Measurements from ENCODE around the gene LINC01488. TPM values are rescaled to one million over a fixed set of nuclear protein-coding genes. Genes with fewer than 3 reads are reported as not detected.
A peak's percentile ranks its signal among the peaks of the same experiment; 100 is the strongest.

Gene LINC01488
- total and polyA plus RNA-seq, 4 donors = not detected

DNA sequence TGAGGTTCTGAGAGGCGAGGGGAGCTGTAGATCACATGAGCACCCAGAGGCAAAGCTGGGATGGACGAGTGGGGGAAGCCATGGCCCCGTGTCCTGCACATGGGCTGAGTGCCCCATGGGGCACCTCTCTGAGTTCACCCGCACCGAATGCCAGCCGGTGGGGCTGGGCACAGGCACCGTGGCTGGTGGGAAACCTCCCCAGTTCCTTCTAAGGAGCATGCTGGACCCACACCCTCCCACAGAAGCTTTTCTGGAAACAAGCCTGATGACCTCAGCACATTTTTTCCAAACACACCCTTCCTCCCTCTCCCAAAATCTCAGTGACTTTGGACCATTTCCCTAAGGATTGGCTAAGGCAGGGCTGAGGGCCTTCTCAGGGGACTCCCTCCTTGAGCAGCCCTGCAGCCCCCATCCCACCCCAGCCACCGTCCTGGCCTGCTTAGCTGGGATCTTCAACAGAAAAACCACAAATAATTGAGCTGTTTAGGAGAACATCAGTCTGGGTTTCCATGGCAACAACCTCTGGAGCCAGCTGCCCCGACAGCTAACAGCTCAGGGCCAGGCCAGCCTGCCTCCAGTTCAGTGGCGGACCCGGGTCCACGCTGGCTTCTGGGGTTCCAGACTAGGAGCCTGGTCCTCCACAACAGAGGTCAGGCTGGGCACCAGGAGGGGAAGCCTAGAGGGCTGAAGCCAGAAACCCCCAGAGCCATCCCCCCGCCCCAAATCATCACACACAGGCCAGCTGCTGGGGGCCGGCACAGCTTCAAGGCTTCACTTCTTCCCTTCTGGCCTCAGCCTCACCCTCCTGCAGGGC lies 18.1 kb upstream of the LINC01488 start:
- Histone ChIP-seq H3K36me3 (ENCODE audit: control insufficient read depth, insufficient read depth, low read length) (no peaks in the 10 kb centered on the region), H3K27ac (ENCODE audit: low read depth, low read length) (peak overlapping the region; percentile 74), H3K4me1 (ENCODE audit: control insufficient read depth, insufficient read depth, low read length) (peaks cover 22% of the 10 kb centered on the region), H3K27me3 (ENCODE audit: control insufficient read depth, insufficient read depth, low read length) (no peaks in the 10 kb centered on the region), H3K4me3 (ENCODE audit: low read depth, low read length) (no peak overlapping the region), H3K9me3 (ENCODE audit: control insufficient read depth, insufficient read depth, low read length) (no peaks in the 10 kb centered on the region)
- 36% methylated on average over 14 of the region's 14 CpGs for WGBS (ENCODE audit: insufficient coverage)
- DNase-seq (ENCODE audit: low read depth in 4 of 6, low spot score in 6 of 6) = peak in 4 of 6 donors; percentile 48 to 89 (median 66)

- H3K36me3 ChIP-seq (ENCODE audit: control insufficient read depth, insufficient read depth, low read length) = no peaks in the 10 kb centered on the region
- peak overlapping the region; percentile 74 for H3K27ac ChIP-seq (ENCODE audit: low read depth, low read length)
- no peaks in the 10 kb centered on the region for H3K27me3 ChIP-seq (ENCODE audit: control insufficient read depth, insufficient read depth, low read length)
- H3K4me3 ChIP-seq (ENCODE audit: low read depth, low read length) = no peak overlapping the region
- H3K4me1 ChIP-seq (ENCODE audit: control insufficient read depth, insufficient read depth, low read length) = peaks cover 22% of the 10 kb centered on the region
- H3K9me3 ChIP-seq (ENCODE audit: control insufficient read depth, insufficient read depth, low read length) = no peaks in the 10 kb centered on the region
- 66% methylated on average over 12 of the region's 16 CpGs for WGBS (ENCODE audit: insufficient coverage)
- no peak for DNase-seq (ENCODE audit: low read depth in 4 of 6, low spot score in 6 of 6)
Measured at GRCh38 chr11:69463995-69464960, 17.2 kb upstream of the LINC01488 start.

GRCh38 chr11:69465236-69466000 lies 16.0 kb upstream of the LINC01488 start:
- peaks cover 22% of the 10 kb centered on the region for H3K4me1 ChIP-seq (ENCODE audit: control insufficient read depth, insufficient read depth, low read length)
- 86% methylated on average over 16 of the region's 17 CpGs for WGBS (ENCODE audit: insufficient coverage)
- no peaks in the 10 kb centered on the region for H3K36me3 ChIP-seq (ENCODE audit: control insufficient read depth, insufficient read depth, low read length)
- H3K27me3 ChIP-seq (ENCODE audit: control insufficient read depth, insufficient read depth, low read length) = no peaks in the 10 kb centered on the region
- DNase-seq (ENCODE audit: low read depth in 4 of 6, low spot score in 6 of 6) = no peak
- H3K4me3 ChIP-seq (ENCODE audit: low read depth, low read length) = no peak overlapping the region
- H3K9me3 ChIP-seq (ENCODE audit: control insufficient read depth, insufficient read depth, low read length) = no peaks in the 10 kb centered on the region
- H3K27ac ChIP-seq (ENCODE audit: low read depth, low read length) = no peak overlapping the region

- 80% methylated on average over 6 of the region's 6 CpGs for WGBS (ENCODE audit: insufficient coverage)
- Histone ChIP-seq H3K9me3 (ENCODE audit: control insufficient read depth, insufficient read depth, low read length) (no peaks in the 10 kb centered on the region), H3K27ac (ENCODE audit: low read depth, low read length) (no peak overlapping the region), H3K27me3 (ENCODE audit: control insufficient read depth, insufficient read depth, low read length) (no peaks in the 10 kb centered on the region), H3K4me1 (ENCODE audit: control insufficient read depth, insufficient read depth, low read length) (peaks cover 22% of the 10 kb centered on the region), H3K36me3 (ENCODE audit: control insufficient read depth, insufficient read depth, low read length) (no peaks in the 10 kb centered on the region), H3K4me3 (ENCODE audit: low read depth, low read length) (no peak overlapping the region)
- no peak for DNase-seq (ENCODE audit: low read depth in 4 of 6, low spot score in 6 of 6)
Measured at GRCh38 chr11:69466039-69466438, 15.4 kb upstream of the LINC01488 start.

DNA sequence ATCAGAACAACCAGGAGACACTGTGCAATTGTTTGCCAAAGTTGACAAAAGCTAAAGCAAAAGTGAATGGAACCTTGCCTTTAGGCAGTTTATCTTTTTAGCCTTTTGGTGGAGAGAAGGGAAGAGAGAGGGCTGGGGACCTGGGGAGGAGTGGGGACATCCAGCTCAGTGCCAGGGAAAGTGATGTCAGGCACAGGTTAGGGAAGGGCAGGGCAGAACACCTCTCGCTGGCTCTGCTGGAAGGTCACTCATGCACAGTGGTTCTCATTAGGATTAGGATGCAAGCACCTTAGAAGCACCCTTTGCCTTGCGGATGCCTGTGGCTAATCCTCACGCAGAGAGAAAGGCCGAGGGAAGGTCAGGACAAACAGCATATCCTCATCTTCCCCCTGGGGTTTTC lies 14.3 kb upstream of the LINC01488 start:
- 90% methylated on average over 2 of the region's 4 CpGs for WGBS (ENCODE audit: insufficient coverage)
- Histone ChIP-seq H3K27ac (ENCODE audit: low read depth, low read length) (no peak overlapping the region), H3K36me3 (ENCODE audit: control insufficient read depth, insufficient read depth, low read length) (no peaks in the 10 kb centered on the region), H3K27me3 (ENCODE audit: control insufficient read depth, insufficient read depth, low read length) (peaks cover 4% of the 10 kb centered on the region), H3K4me1 (ENCODE audit: control insufficient read depth, insufficient read depth, low read length) (peaks cover 32% of the 10 kb centered on the region), H3K9me3 (ENCODE audit: control insufficient read depth, insufficient read depth, low read length) (no peaks in the 10 kb centered on the region), H3K4me3 (ENCODE audit: low read depth, low read length) (no peak overlapping the region)
- DNase-seq (ENCODE audit: low read depth in 4 of 6, low spot score in 6 of 6) = no peak

GRCh38 chr11:69467646-69468045 lies 13.8 kb upstream of the LINC01488 start:
- DNase-seq (ENCODE audit: low read depth in 4 of 6, low spot score in 6 of 6) = no peak
- H3K4me3 ChIP-seq (ENCODE audit: low read depth, low read length) = no peak overlapping the region
- H3K27me3 ChIP-seq (ENCODE audit: control insufficient read depth, insufficient read depth, low read length) = peaks cover 5% of the 10 kb centered on the region
- peaks cover 34% of the 10 kb centered on the region for H3K4me1 ChIP-seq (ENCODE audit: control insufficient read depth, insufficient read depth, low read length)
- 90% methylated on average over 8 of the region's 9 CpGs for WGBS (ENCODE audit: insufficient coverage)
- H3K36me3 ChIP-seq (ENCODE audit: control insufficient read depth, insufficient read depth, low read length) = no peaks in the 10 kb centered on the region
- no peak overlapping the region for H3K27ac ChIP-seq (ENCODE audit: low read depth, low read length)
- no peaks in the 10 kb centered on the region for H3K9me3 ChIP-seq (ENCODE audit: control insufficient read depth, insufficient read depth, low read length)

DNA sequence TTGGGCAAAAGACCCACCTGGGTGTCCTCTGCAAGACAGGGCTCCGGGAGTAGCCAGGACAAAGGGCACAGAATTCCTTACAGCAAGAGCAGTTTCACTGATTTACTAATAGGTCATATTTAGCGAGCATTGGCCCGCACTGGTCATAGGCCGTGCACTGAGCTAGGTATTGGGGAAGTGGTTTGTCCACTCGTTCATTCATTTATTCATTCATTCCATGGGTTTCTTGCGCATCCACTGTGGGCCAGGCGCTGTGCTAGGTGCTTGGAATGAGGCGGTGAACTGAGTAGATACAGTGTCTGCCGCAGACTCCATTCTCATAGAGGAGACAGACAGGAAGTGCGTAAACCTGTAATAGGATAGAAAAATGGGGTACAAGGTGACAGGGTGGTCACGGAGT lies 13.2 kb upstream of the LINC01488 start:
- no peak overlapping the region for H3K27ac ChIP-seq (ENCODE audit: low read depth, low read length)
- H3K9me3 ChIP-seq (ENCODE audit: control insufficient read depth, insufficient read depth, low read length) = peaks cover 1% of the 10 kb centered on the region
- DNase-seq (ENCODE audit: low read depth in 4 of 6, low spot score in 6 of 6) = no peak
- H3K27me3 ChIP-seq (ENCODE audit: control insufficient read depth, insufficient read depth, low read length) = peaks cover 7% of the 10 kb centered on the region
- peaks cover 33% of the 10 kb centered on the region for H3K4me1 ChIP-seq (ENCODE audit: control insufficient read depth, insufficient read depth, low read length)
- no peak overlapping the region for H3K4me3 ChIP-seq (ENCODE audit: low read depth, low read length)
- H3K36me3 ChIP-seq (ENCODE audit: control insufficient read depth, insufficient read depth, low read length) = no peaks in the 10 kb centered on the region
- 100% methylated on average over 3 of the region's 11 CpGs for WGBS (ENCODE audit: insufficient coverage)

DNA sequence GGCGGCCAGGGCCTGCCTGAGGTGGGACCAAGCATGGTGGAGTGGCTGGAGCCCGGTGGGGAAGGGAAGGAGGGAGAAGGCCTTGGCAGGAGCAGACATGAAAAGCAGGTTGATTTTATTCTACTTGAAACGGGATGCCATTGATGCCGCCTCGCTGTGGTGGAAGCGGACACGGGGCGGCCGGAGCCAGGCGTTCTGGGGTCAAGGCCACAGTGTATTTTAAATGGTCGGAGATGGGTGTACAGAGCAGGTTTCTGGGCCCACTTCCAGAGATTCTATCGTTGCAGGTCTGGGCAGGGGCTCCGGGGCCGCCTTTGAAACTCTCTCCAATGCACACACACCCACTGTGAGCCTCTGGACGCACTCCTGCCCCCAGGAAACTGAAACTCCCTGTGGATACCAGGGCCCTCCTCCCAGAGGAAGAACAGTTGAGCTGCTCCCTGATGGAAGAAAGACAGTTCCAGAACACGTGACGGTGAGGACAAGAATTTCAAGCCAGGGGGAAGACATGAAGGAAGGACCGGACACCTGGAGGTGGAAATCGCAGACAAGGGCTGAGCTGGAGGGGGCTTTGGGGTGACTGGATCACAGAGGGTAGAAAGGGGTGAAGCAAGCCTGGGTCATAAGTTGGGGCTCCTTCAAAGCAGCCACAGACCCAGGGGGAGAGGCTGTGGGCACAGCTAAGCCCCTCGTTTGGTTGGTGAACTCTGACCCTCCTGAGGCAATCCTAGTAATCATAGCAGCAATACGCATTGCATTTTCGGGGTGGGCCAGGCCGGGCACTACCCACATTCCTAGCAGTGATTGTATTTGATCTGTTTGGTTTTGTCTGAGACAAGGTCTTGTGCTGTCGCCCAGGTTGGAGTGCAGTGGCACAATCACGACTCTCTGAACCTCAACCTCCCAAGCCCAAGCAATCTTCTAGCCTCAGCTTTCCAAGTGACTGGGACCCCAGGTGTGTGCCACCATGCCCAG lies 12.3 kb upstream of the LINC01488 start:
- no peak overlapping the region for H3K4me3 ChIP-seq (ENCODE audit: low read depth, low read length)
- WGBS (ENCODE audit: insufficient coverage) = 88% methylated on average over 21 of the region's 25 CpGs
- DNase-seq (ENCODE audit: low read depth in 4 of 6, low spot score in 6 of 6) = no peak
- no peak overlapping the region for H3K27ac ChIP-seq (ENCODE audit: low read depth, low read length)
- peaks cover 23% of the 10 kb centered on the region for H3K4me1 ChIP-seq (ENCODE audit: control insufficient read depth, insufficient read depth, low read length)
- peaks cover 7% of the 10 kb centered on the region for H3K27me3 ChIP-seq (ENCODE audit: control insufficient read depth, insufficient read depth, low read length)
- no peaks in the 10 kb centered on the region for H3K36me3 ChIP-seq (ENCODE audit: control insufficient read depth, insufficient read depth, low read length)
- peaks cover 4% of the 10 kb centered on the region for H3K9me3 ChIP-seq (ENCODE audit: control insufficient read depth, insufficient read depth, low read length)
